HG03175 (cell line): ENCODE measurements around the gene COPE.

Experiments used
- ATAC-seq: cut with Tn5 transposase; IDR thresholded peaks from one replicate; pipeline ENCODE4 v1.9.1; 2021; ENCODE audit warnings: mild to moderate bottlenecking, moderate library complexity; ENCODE audit not compliant: unreplicated experiment

Gene COPE

GRCh38 chr19:18895038-18895823, 24.0 kb downstream of the COPE start:
- ATAC-seq: no peak

DNA sequence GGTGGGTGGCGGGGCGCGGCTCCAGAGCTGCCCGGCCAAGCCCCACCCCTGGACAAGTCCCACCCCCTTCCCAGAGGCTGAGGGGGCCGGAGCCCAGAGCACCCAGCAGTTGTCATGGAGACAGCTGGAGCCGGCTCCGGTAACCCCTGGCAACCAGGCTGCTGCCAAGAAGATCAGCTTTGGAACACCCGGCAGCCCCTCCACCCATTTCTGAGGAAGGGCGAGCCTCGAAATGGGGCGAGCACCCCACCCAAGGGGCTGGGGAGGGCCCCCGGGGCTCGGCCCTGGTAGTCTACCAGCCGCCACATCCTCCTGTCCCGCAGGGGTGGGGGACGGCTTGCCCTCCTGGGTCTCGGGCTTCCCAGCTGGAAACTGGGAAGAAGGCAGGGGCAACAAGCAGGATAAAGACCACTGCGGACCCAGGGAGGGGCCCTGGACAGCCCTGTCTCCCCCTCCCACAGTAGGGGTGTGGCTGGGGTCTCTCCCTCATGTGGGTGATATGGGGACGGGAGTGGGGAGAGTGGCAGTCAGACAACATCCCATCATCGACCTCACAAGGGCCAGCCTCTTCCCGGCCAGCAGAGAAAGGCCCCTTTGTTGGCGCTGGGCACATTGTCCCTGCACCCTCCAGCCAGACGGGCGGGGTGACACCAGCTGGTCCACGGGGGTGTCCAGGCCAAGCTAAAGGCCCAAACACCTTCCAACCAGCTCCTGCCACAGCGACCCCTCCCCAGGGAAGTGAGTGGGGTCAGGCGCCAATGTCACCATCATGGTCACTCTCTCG, 24.7 kb downstream of the COPE start:
- no peak for ATAC-seq

- no peak for ATAC-seq
Observed at GRCh38 chr19:18893587-18894253, 25.5 kb downstream of the COPE start.

GRCh38 chr19:18889949-18890745, 29.0 kb downstream of the COPE start:
- no peak for ATAC-seq

DNA sequence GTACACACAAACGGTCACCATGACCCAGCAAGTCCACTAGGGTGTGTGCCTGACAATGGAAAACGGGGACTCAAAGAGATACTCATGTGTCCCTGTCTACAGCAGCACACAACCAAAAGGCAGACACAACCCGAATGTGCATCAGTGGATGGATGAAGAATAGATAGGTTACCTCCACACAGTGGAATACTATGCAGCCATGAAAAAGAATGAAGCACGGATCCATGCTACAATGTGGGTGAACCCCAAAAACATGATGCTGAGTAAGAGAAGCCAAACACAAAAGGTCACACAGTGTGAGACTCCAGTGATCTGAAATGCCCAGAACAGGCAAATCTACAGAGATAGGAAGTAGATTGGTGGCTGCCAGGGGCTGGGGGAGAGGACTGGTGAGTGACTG, 32.2 kb downstream of the COPE start:
- ATAC-seq: no peak

DNA sequence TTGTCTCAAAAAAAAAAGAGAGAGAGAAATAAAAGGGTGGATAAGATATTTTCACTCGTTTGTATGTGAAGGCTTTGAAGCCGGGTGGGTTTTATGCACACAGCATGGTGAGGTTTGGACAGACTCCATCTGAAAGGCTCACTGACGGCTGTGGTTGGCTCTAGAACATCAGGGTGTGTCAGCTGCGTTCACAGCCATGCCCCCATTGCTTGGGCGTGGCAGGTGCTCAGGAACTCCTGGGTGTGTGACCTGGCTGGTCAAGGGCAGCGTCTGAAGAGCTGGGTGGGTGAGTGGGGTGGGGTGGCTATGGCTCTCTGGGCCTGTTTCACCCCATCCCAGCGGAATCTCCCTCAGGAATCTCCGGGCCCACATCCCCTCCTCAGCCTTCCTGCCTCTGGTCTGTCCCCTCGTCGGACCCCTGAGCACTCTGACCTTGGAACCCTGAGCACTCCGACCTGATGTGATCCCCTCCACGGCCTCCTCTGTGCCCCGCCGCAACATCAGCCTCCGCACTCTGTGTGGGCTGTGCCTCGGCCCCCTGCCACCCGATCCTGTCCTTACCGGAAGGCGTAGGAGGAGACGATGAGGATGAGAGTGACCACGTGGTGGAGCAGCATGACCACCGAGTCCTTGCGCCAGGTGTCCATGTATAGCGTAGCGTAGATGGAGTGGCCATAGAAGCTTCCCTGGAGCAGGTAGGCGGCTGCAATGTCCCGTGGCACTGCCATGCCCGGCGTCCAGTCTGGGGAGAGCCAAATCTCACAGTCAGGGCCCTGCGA, 35.5 kb downstream of the COPE start:
- ATAC-seq: no peak

DNA sequence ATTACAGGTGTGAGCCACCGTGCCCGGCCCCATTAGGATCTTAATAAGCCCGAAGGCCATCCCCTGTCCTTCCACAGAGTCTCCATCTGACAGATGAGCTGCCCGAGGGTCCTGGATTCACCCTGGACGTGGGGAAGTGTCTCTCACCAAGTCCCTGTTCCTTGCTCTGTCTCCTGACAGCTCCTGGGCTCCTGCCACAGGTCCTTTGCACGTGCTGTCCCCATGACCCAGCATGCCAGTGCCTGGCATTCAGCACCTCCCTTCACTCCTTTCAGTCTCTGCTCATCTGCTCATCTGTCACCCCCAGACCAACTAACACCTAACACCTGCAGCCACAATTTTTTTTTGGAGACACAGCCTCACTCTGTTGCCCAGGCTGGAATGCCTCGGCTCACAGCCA, 37.7 kb downstream of the COPE start:
- ATAC-seq: no peak

DNA sequence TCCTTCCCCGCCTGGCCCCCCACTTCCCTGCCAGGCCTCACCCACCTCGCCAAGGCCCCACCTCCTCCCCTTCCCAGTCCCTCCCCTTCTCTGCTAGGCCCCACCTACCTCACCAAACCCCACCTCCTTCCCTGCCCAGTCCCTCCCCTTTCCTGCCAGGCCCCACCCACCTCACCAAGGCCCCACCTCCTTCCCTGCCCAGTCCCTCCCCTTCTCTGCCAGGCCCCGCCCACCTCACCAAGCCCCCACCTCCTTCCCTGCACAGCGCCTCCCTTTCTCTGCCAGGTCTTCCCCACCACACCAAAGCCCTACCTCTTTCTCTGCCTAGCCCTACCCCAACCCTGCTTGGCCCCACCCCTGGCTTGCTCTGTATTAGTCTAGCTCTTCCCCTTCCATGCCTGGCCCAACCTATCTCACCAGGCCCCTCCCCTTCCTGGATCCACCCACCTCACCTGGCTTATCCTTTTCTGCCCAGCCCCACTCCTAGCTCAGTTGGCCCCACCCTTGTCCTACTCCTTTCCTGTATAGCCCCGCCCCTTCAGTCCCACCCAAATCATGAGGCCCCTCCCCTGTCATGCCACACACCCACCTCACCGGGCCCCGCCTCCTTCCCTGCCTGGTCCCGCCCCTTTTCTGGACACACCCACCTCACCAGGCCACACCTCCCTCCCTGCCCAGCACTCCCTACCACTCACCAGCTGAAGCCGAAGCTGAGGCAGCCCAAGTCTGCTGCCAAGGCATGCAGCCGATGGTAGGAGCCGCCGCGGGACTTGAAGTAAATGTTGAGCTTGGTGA, 39.4 kb downstream of the COPE start:
- ATAC-seq: no peak

GRCh38 chr19:18878858-18879578, 40.2 kb downstream of the COPE start:
- no peak for ATAC-seq

GRCh38 chr19:18878058-18878797, 41.0 kb downstream of the COPE start:
- ATAC-seq: no peak

- no peak for ATAC-seq
Observed at GRCh38 chr19:18876865-18877264, 42.3 kb downstream of the COPE start.

GRCh38 chr19:18875726-18876125, 43.5 kb downstream of the COPE start:
- no peak for ATAC-seq

DNA sequence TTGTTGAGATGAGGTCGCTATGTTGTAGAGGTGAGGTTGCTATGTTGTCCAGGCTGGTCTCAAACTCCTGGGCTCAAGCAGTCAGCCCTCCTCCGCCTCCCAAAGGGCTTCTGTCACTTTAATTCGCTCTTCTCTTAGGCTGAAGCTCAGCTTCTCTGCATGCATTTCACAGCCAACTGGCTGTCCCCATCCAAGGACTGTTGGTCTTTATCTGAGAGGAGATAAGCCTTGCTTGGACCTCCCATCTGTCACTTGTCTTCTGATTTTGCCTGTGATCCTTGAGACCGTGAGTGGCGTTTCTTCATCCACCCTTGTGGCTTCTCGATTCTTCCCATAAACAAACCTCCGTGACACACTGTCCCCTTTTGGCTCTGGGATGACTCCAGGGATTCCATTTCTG, 47.6 kb downstream of the COPE start:
- ATAC-seq: no peak

DNA sequence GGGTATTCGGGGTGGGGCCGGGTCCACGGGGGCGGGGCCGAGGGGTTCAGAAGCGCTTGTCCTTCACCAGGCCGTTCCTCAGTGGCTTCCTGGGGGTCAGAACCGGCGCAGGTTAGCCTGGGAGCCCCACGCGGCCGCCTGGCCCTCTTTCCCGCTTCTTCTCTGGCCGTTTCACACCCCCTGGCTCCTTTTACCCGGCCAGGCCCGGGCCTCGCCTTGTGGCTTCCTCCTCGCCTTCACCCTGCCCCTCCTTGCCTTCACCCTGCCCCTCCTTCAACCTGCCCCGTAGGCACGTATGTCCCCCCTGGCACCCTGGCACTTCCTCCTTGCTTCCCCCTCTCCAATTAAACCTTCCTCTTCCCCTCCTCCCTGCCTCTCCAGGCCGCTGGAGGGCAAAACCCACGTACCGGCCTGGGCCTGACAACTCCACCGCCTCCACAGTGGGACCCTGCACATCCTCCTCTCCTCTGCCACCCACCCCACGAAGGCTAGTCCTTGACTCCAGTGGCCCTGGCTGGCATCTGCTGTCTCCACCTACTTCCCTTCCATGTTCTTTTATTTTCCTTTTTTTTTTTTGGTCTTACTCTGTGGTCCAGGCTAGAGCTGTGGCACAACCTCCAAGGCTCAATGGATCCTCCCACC, 48.5 kb downstream of the COPE start:
- ATAC-seq: no peak

GRCh38 chr19:18869781-18870530, 49.2 kb downstream of the COPE start:
- no peak for ATAC-seq

DNA sequence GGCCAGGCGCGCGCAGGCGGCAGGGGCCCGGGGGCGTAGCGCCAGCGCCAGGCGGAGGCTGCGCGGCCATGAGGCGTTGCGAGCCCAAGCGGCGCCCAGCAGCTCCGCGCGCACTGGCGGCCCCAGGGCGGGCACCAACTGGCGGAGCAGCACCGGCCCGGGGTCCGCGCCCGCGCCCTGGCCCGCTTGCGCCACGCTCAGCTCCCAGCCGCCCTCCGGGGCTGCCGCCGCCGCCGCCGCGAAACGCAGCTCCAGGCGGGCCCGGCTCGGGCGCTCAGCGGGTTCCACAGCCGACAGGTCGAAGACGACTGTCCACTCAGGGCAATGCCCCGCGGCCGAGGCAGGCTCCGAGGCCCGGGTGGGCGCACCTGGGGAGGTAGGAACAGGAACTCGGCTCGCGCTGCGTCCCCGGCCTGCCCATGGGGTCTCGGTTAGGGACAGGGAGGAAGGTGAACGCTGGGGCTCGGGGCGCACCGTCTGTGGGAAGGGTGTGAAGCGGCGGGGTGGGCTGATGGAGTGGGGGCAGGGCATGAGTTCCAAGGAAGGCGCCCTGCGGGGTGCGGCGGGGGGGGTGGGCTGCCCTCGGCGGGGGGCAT, 50.1 kb downstream of the COPE start:
- no peak for ATAC-seq
